GM12865 (cell line): Measurements from ENCODE around the gene TTC28.

Source experiments
- DNase-seq: peaks from one replicate; pipeline ENCODE4 v3.0.0; 2010; ENCODE audit warnings: low read depth
- H3K4me3 ChIP-seq: 2 replicates; pipeline ENCODE4 v1.5.1; 2011; ENCODE audit warnings: mild to moderate bottlenecking, low read depth, low read length, control low read depth
- CTCF ChIP-seq: IDR thresholded peaks from 2 replicates; pipeline ENCODE4 v1.5.1; 2011; ENCODE audit warnings: low read length, control low read depth, low read depth, inconsistent platforms; ENCODE audit not compliant: insufficient read depth; ENCODE audit errors: missing control alignments

TTC28 gene

GRCh38 chr22:28137036-28137435, 542.6 kb downstream of the TTC28 start:
- no peak for DNase-seq
- no peak for TF ChIP-seq CTCF
- H3K4me3 ChIP-seq, result no peak overlapping the region

- no peak overlapping the region for H3K4me3 ChIP-seq
- no peak for TF ChIP-seq CTCF
- no peak for DNase-seq
Observed at GRCh38 chr22:28132466-28132865, 547.2 kb downstream of the TTC28 start.

DNA sequence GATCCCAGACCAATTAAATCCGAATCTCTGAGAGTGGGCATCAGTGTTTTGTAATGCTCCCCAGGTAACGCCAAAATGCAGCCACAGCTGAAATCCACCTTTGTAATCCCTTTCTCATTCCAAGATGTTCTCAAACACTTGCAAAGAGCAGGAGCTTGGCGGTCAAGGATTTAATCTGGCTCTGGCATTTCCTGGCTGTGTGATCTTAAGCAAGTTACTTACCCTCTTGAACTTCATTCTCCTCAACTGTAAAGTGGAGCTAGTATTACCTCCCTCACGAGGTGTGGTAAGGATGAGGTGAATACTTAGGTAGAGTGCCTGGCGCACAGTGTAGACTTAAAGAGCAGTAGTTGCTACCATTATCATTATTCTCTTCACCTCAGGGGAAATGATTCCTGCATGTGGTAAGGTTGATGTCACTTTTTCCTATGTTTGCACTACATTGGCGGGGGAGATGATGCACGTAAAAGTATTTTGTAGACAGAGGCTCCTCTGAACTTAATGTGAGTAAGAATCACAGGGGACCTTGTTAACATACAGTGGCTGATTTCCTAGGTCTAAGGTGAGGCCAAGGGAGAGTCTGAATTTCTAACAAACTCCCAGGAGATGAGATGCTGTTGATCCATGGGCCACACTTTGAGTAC, 550.2 kb downstream of the TTC28 start:
- no peak for TF ChIP-seq CTCF
- no peak overlapping the region for H3K4me3 ChIP-seq
- DNase-seq, result no peak

DNA sequence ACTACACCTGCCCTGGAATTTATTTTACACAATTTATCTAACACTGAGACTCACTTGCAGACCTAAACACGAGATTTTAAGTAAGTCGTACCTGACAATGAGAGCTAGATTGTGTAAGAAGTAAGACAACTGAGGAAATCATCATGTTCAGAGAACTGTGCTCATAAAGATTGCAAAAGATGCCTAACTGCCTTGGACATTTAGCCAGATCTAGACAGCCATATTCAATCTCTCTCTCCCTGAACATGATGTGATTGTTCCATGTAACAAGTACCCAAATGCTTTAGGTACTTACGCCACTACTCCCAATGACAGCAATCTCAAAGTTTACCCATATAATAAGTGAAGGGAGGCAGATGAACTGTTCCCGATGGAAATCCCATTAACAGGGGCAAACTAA, 550.8 kb downstream of the TTC28 start:
- no peak for DNase-seq
- no peak for TF ChIP-seq CTCF
- no peak overlapping the region for H3K4me3 ChIP-seq

DNA sequence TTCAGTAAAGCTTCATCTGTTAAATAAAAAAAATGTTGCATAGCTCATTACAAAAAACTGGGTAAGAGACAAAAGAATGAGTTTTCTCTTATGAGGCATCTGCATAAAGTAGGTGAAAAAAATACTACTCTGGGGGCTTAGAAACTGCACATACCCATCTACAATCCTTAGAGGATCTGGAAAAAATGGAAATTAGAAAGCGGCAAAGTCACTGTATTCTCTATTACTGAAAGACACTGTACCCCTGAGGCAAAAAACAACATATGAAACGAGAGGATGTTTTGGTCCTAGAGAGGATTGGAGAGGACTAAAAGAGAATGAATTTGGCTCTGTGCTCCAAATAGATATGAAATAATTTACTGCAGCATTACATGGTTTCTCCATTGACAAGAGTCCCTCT, 553.8 kb downstream of the TTC28 start:
- H3K4me3 ChIP-seq, result no peak overlapping the region
- no peak for TF ChIP-seq CTCF
- DNase-seq, result no peak

GRCh38 chr22:28123989-28124766, 555.5 kb downstream of the TTC28 start:
- DNase-seq, result no peak
- no peak for TF ChIP-seq CTCF
- no peak overlapping the region for H3K4me3 ChIP-seq
